Activated CD4-positive, alpha-beta T cell treated with anti-CD3 and anti-CD28 coated beads for 48 hours (primary cell): ENCODE results near the gene SLC2A1.
A peak's percentile ranks its signal among the peaks of the same experiment; 100 is the strongest.

Experiments
- DNase-seq: peaks from one replicate; pipeline ENCODE4 v3.0.0-alpha.2; 2020

SLC2A1 gene

DNA sequence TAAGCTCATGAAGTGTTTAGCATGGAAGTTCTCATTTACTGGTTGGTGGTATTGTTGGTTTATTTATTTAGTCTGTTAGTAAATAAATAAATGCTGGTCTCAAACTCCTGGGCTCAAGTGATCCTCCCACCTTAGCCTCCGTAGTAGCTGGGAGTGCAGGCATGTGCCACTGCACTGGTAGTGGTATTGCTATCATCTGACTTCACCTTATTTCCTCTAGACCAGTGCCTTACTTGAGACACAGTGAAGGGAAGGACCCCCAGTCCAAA is 1.4 kb upstream of the SLC2A1 start:
- DNase-seq, result no peak

DNA sequence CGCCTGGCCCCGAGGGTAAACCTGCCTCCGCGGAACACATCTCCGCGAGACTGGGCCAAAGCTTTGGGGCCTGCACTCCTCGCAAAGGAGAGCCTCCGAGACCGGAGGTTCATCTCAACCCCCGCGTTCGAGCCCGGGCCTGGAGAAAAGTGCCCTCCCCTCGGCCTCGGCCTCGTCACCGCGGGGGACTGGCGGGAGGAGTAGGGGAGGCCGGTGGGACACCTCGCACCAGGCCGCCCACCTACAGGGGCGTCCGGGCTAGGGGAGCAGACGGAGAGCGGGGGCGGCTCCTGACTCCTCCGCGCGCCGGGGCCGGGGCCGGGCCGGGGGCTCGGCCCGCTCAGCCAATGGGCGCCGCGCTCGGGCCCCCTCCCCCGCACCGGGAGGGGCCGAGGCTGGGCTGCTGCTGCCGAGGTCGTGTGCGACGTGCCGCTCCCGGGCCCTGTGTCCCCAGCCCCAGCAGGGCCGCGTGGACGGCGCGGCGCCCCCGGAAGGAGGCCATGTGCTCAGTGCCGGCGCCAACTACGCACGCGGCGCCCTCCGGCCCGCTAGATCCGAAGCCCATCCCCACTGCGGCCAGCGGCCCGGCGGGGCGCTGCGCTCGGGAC is 684 bp downstream of the SLC2A1 start:
- peak; percentile 77 for DNase-seq

DNA sequence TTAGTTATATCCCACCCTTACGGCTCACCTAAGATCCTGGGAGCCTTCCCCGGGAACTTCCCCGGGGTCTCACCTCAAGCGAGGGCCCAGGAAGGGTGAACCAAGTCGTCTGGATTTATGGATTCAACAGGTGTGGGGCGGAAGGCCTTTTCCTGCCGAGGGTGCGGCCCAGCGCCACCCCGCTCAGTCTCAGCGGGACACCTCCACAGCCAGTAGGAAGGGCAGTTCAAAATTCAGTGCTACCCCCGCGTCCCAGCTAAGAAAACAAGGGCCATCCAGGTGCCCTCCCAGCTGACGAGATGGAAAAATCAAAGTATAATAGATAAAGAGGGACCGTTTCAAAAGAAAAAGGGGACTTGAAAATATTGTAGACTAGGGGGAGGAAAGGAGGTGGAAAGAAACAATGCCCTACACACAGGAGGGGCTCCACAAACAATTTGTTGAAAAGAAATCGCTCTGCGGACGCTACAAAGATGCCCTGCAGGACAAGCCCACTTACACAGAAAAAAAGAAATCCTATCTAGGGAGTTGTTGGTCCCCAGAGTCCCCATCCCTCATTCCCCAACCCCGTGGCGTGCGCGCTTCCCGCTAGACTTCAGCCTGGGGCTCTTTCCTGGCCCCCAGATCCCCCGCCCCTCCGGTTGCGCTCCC is 1.3 kb downstream of the SLC2A1 start:
- peak; percentile 31 for DNase-seq

DNA sequence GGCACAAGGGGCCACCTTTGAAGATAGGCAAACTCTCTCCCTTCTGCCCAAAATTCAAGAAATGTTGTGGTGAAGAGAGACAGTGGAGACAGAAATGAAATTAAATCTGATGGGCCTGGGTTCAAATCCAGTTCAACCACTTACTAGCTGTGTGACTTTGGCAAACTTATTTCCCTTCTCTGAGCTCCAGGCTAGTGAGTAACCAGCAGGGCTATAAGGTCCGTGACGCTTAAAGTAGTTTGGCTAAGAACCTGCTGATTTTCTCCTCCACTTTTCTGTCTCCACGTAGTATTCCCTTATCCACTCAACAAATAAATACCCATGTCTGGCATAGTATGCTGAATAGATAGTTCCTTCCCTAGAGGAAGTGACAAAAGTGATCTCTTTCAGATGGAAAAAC is 1.9 kb downstream of the SLC2A1 start:
- DNase-seq, result no peak

DNA sequence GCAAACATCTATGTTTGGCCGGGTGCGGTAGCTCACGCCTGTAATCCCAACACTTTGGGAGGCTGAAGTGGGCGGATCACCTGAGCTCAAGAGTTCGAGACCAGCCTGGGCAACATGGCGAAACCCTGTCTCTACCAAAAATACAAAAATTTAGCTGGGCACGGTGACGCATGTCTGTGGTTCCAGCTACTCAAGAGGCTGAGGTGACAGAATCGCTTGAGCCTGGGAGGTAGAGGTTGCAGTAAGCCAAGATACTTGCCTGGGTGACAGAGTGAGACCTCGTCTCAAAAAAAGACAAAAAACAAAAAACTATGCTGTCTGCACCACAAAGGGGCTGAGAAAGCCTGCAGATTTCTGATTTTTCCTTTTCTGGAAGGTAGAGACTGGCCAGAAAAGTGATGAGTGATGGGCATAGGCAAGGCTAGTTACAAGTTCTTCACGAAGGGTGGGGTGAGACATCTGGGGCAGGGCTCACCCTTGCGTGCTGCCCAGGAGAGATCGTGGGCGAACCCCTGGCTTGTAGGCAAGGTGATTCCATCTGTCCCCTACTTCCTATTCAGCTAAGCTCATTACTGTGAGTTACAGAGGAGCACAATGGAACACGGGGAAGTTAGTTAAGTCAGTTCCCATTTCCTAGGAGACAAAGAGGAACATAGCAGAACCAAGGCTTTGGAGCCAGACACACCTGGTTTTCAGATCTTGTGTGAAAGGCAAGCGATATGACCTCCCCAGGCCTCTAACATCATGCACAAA is 3.2 kb downstream of the SLC2A1 start:
- peak; percentile 15 for DNase-seq

DNA sequence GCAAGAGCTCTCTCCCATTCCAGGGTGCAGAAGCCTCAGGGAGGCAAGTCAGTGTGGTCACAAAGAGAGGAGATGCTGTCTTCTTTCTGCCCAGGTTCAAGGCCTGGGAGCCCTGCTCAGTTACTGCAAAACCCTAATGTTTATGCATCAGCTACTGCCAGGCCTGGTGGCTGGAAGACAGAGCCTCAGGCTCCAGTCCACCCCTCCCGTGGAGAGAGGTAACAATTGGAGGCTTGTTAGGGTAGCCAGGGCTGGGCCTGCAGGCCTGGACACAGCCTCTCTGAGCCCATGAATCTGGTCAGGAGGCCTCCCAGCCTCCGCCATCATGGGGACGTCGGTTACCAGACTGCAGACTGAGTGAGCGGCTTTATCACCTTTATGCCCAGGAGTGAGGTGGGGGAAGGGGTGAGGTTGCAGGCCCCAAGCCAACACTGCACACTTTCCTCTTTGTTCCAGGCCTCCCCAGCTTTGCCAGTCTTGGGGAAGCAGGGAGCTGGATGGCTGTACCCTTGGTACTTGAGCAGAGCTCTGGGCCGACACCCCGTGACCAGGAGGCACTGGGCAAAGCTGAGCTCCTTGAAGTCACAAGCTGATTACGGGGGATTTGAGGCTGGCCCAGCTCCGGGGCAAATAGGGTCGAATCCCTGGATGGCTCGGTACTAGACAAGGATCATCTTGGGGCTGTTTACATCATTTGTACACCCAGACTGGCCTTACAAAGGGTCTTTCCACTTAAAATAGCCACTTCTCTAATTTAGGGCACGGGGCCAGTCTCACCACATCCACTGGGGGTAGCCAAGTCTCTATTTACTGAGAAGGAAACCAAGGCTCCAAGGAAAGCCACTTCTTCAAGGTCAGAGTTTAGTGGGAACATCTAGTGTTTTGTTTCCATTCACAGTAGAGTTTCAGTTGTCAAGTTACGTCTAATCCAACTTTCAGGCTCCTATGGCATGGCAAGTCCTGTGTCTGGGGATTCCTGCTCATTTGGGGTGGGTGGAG is 5.2 kb downstream of the SLC2A1 start:
- no peak for DNase-seq

DNA sequence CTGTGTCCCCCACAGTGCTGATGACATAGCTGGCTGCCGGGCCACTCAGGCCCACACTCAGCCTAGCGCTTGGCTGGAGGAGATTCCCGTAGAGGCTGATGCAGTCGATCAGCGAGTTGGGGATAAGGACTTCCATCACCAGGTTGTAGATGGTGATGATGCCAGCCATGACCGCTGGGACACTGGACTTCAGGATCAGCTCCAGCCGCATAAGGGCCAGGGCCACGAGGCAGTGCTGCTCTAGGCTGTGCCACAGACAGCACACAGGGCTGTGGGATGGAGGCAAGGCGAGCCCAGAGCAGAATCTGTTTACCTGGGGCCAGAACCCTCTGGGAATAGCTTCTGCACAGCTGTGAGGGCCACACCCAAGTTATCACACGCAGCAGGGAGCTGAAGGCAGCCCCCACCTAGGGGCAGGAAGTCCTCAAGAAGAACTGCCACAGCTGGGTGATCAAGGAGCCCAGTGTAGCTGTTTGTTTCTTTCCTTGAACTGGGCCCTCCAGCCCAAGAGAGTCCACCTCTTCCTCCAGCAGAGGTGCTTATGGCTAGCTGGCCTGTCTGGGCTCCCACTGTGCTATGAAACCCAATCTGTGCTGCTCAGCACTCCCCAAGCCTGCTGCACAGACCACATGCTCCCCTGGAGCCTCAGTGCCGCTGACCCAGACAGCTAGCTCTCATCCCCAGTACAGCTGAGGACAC is 6.2 kb downstream of the SLC2A1 start:
- DNase-seq, result no peak

DNA sequence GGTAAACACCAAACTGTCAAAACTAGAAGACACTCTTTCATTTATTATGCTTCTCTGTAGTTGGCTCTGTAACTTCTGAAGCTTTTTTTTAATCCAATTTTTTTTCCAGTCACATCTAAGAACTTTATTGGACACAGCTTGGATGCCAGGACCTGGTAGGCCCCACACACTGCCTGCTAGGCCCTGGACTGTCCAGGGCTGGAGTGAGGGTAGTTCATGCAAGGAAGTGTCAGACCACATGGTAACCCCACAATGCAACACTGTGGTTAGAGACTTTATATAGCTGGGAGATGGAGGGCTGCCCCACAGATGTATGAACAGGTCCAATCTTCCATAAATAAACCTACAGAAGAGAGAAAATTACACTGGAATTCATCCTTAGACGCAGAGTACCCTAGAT is 7.1 kb downstream of the SLC2A1 start:
- DNase-seq, result no peak

DNA sequence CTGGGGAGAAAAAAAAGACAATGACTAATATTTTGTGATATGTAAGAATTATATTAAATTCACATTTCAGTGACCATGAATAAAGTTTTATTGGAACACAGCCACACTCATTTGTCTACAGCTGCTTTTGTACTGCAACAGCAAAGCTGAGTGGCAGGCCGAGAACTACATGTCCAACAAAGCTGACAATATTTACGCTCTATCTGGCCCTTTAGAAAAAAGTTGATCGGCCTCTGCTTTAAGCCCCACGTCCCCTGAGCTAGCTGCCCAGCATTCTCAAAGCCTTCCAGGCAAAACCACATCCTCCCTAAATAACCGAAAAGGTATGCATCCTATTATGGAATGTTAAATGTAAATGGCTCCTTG is 8.6 kb downstream of the SLC2A1 start:
- no peak for DNase-seq

DNA sequence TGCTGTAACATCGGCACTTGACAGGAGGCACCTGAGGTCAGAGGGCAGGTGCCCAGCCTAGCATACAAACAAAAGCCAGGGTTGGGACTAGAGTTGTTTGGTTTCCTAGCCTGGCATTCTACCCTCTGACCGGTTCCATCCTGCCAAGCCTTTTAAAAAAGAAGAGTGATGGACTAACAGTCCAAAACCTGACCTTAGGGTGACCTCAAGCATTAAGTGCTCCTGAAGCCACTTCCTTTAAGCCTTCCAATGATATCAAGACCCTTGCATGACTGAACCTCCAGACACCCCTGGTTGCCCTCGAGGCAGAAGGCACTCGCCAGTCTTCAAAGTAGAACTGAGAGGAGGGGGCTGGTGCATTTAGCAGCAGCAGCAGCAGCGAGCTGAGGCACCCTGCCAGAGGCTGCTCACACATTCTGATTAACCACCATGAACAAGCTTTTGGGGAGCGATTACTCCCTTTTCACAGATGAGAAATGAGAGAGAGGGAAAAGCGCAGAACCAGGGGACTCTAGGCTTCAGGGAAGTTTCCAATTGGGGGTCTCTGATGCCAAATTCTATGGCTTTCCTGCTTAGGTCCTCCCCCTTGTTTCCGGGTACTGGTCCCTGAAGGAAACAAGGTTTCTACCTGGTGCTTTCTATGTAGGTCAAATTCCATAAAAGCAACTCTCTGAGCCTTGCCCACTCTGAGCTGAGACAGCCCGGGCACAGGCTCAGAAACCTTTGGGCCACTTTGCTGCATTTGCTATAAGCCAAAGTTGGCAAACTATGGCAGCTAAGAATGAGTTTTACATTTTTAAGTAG is 9.2 kb downstream of the SLC2A1 start:
- DNase-seq, result no peak

DNA sequence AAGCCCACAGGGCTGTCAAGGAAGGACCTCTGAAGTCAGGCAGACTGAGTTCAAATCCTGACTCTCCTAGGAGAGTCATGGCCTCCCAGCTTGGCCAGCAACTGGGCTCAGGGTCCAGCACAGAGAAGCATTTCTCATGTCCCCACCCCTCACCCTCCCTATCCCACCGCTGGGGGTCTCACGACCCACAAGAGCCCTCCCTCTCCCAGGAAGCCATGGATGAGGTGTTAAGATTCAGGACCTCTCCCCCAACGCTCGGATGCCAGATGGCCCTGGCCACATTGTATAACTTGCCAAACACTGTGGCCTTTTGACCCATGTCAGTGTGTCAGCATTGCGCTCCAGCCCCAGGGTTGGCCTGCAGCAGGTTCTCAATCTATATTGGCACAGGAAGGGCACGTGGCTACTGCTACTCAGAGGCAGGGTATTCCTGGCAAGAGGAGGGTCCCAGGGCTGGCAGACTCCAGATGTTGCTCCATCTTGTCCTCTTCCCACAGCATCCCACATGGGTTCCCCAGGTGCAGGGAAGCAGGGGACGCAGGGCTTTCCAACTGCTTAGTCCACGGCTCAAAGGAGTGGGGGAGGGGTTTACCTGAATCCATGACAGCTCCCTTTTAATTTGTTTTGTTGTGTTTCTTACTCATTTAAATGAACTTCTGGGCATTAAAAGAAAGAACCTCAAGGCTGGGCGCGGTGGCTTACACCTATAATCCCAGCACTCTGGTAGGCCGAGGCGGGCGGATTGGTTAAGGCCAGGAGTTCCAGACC is 10.5 kb downstream of the SLC2A1 start:
- no peak for DNase-seq

DNA sequence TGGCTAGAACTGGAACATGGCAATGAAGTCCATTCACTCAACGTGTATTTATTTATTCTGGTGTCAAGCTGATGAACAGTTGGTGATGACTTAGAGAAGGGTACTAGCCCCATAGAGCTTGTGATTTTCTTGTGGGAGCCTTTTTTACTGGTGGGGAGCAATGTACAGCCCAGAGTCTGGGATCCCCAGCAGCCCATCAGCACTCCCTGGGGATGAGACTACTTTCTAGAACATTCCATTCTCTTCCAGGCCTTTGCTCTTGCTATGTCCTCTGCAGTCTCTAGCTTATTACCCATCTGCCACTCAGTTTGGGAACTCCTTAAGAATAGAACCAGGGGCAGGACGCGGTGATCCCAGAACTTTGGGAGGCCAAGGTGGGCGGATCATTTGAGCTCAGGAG is 11.6 kb downstream of the SLC2A1 start:
- no peak for DNase-seq

DNA sequence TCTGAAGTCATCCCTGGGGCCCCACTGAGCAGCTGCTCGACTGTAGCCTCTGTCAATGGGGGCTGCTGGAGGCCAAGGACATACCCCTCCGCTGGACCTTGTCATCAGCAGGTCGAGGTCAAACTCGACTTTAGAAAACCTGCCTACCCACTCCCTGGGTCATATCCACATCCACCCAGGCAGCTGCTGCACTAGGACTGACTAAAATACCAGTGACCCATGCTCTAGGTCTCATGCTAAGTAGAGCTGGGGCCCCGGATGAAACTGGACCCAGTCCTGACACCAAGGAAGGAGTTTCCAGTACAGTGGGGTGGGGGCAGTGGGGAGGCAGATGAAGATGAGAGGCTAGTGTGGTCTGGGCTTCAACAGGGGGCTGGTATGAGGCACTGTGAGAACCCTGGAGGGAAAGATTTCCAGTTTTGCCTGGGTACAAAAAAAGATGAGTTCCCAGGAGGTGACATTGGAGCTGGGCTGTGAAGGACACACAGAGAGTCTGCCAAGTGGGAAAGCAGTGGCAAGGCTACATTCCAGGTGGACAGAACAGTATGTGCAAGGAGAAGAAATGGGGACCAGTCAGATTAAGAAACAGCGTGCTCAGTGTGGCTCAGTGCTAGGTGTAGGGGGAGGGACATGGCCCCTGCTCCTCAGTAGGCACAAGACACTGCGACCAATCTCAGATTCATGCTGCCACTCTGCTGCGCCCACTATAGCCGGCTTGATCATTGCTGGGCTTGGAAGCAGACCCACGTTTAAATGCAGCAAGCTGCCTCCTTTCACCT is 12.4 kb downstream of the SLC2A1 start:
- DNase-seq, result no peak

DNA sequence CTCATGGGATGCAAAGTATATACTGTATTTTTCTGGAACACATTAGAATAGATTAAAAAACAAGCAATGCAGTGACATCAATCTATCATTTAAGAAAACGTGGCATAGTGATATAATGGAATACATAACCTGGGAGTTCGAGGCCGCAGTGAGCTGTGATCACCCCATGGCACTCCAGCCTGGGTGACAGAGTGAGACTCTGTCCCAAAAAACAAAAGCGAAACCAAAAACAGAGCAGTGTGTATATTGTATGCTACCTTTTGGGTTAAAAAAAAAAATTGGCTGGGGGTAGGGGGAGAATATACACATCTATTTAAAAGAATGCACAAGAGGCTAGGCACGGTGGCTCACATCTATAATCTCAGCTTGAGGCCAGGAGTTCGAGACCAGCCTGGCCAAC is 13.5 kb downstream of the SLC2A1 start:
- DNase-seq, result no peak

DNA sequence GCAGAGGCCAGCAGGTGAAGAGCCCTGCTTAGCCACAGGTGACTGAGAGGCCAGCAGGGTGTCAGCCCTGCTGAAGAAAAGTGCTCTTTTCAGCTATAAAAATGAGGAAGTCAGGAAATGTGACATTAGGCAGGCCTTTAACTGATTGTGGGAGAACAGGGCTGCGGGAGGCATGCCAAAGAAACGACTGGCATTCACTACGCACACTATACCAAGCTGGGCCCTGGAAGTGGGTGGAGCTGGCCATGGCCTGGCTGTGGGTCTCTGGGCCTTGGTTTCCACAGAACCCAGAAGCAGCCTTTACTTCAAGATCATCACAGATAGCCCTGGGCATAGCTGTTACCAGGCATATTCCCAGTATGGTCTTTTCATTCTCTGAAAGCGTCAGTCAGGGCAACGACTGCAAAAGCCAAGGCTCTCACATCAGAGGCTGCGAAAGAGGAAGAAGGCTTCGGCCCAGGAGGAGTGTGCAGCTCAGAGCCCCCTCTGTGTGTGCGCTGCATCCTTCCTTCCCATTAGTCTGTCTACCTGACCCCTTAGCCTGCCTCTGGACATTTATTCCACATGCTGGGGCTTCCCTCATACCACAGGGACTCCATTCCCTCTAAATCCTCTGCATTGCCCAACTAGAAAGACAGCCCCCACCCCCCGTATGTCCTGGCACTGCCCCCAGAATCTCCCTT is 14.3 kb downstream of the SLC2A1 start:
- no peak for DNase-seq

DNA sequence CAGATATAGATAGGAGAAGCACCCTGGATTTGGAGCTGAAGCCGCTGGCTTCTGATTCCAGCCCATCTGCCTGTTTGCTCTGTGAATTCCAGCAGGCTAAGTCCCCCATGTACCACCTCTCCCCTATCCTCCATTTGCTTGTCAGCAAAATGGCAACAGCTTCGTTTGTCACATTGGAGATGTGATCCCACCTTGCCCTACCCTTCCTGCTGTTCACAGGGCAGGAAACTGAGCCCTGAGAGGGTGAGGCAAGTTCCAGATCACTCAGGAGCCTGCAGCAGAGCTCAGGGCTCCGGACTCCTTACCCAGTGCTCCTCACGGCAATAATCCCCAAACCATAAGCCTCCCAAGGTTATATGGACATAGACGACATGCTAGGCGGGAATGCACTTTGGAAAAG is 14.9 kb downstream of the SLC2A1 start:
- no peak for DNase-seq

DNA sequence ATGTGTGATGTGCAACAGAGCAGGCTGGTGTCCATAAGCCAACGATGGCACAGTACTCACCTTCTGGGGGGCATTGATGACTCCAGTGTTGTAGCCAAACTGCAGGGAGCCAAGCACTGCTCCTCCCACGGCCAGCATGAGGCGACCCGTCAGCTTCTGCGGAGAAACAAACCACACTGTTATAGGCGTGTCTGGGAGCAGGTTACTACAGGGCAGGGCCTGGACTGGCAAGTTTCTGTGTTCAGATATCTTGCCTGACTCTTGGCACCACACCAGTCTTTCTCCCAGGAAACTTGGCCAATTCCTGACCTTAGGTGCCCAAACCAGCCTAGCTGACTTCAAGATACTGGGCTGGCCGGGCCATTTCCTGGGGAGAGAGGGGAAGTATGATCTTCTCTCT is 15.5 kb downstream of the SLC2A1 start:
- no peak for DNase-seq

DNA sequence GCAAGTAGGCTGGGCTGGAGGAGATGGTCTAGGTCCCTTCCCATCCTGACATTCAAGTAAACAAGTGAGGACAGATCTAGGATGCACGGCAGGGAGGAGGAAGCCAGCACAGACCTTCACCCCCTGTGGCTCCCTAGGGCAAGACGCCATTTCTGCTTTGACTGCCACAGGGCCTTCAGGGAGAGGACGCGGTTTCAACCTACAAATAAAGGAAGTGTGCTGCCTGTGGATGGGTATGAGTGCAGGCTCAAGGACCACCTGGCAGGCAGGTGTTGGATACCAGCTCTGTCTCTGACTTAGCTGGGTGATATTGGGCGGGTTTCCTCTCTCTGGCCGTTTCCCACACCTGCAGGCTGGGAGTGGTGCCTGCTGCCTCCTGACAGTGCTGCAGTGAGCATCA is 16.2 kb downstream of the SLC2A1 start:
- no peak for DNase-seq

DNA sequence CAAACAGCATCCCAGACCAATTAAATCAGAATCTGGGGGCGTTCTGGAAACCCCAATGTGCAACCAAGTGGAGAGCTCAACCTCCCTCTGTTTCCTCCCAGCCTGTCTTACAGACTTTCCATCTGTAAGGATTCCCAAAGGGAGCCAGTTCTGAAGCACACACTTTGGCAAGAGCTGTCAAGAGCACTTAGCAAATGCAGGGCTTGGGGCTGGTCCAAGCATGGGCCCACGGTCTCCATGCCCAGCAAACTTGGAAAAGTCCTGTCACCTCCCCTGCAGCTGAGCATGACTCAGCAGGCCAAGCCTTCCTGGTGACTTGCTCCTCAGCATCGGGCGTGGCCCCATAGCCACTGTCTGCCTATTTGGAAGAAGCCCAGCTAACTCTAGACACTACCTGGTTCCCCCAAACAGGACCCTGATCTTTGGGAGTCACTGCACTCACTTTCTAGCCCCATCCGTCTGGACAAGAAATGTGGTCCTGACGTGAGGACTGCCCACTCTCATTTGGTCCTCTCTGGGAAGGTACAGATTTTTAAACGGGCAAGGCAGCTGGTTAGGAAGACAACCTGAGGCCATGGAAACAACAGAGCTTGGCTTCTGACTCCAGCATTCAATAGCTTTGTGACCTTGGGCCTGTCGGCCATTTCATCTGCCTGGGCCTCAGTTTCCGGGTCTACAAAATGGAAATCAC is 16.9 kb downstream of the SLC2A1 start:
- DNase-seq, result peak; percentile 57
